ENCODE data around the gene ARVCF. TPM values are rescaled to one million over a fixed set of nuclear protein-coding genes. Genes with fewer than 3 reads are reported as not detected.

Gene ARVCF
- total and polyA plus RNA-seq, 9 of the 15 experiments (the other 6 are each of a cell fraction or from before 2014, with no cell fraction given), result 0.03 to 97.4 (median 15.6) TPM

DNA sequence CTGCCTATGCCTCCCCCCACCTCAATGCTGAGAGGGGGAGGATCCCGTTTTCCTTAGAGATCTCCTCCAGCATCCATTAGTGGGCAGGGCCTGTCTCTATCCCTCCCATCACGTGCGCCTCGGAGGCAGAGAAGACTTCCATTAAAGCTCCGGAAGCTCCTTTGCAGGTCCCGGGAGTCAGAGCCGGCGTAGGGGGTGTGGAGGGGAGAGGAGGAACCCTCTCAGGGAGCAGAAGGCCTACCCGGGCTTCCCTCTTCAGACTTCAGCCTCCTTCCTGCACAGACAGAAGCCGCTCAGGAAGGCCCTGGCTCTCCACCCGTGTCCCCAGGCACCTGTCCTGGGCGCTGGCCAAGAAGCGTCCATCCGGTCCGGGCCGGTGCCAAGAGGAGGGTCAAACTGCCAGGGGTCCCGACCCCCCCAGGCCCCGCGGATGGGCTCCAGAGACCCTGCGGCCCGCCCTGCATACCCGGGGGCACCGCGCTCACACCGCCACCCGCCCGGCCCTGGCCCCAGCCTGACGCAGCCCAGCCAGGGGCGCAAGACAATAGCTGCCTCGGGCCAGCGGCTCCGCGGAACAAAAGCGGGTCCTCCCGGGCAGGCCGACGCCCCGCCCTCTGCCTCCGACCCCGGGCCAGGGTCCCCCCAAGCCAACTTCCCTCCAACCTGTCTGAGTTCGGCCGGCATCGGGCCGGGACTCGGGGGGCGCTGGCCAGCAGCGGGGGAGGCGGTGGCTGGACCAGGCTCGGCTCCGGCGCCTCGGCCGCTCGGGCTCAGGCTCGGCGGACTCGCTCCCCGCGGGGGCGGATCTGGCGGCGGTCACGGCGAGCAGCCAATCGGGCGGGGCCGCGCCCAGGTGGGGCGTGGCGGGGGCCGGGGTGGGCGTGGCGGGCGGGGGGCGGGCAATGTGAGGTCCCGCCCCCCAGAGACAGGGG lies 29.9 kb downstream of the ARVCF start (continued):
- TF ChIP-seq, protein P1, sequence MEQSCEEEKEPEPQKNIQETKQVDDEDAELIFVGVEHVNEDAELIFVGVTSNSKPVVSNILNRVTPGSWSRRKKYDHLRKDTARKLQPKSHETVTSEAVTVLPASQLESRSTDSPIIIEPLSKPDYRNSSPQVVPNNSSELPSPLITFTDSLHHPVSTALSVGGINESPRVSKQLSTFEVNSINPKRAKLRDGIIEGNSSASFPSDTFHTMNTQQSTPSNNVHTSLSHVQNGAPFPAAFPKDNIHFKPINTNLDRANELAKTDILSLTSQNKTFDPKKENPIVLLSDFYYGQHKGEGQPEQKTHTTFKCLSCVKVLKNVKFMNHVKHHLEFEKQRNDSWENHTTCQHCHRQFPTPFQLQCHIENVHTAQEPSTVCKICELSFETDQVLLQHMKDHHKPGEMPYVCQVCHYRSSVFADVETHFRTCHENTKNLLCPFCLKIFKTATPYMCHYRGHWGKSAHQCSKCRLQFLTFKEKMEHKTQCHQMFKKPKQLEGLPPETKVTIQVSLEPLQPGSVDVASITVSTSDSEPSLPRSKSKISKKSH (CRISPR knock-in tag; IDR thresholded peaks at IDR 0.05), result 0 out of 2 replicates have a peak, but pooled peaks have one; percentile 56
- peak; percentile 91 for TF ChIP-seq MTA3 (IDR thresholded peaks at IDR 0.05; ENCODE audit: borderline replicate concordance)
- no peak for TF ChIP-seq RBM39 (optimal IDR thresholded peaks at IDR 0.05; ENCODE audit: low read depth, low read length)
- TF ChIP-seq, protein P2, sequence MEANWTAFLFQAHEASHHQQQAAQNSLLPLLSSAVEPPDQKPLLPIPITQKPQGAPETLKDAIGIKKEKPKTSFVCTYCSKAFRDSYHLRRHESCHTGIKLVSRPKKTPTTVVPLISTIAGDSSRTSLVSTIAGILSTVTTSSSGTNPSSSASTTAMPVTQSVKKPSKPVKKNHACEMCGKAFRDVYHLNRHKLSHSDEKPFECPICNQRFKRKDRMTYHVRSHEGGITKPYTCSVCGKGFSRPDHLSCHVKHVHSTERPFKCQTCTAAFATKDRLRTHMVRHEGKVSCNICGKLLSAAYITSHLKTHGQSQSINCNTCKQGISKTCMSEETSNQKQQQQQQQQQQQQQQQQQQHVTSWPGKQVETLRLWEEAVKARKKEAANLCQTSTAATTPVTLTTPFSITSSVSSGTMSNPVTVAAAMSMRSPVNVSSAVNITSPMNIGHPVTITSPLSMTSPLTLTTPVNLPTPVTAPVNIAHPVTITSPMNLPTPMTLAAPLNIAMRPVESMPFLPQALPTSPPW (CRISPR knock-in tag; IDR thresholded peaks at IDR 0.05), result peak; percentile 93
- TF ChIP-seq SMAD3 (CRISPR knock-in tag; conservative IDR thresholded peaks at IDR 0.05), result no peak
- TF ChIP-seq POLR3A (IDR thresholded peaks at IDR 0.05; ENCODE audit: borderline replicate concordance, extremely low read depth, insufficient read depth, insufficient read length), result no peak
- no peak for TF ChIP-seq ZNF780A (CRISPR knock-in tag; IDR thresholded peaks at IDR 0.05)
- TF ChIP-seq SAFB (IDR thresholded peaks at IDR 0.05; ENCODE audit: borderline replicate concordance, low read depth, low read length), result no peak
- no peak; the same call in 1 of the 2 replicates for TF ChIP-seq ATF1 (CRISPR knock-in tag; IDR thresholded peaks at IDR 0.05)
- peak; percentile 78 for TF ChIP-seq ATF1 (tag; IDR thresholded peaks at IDR 0.05)
- TF ChIP-seq, protein P3, sequence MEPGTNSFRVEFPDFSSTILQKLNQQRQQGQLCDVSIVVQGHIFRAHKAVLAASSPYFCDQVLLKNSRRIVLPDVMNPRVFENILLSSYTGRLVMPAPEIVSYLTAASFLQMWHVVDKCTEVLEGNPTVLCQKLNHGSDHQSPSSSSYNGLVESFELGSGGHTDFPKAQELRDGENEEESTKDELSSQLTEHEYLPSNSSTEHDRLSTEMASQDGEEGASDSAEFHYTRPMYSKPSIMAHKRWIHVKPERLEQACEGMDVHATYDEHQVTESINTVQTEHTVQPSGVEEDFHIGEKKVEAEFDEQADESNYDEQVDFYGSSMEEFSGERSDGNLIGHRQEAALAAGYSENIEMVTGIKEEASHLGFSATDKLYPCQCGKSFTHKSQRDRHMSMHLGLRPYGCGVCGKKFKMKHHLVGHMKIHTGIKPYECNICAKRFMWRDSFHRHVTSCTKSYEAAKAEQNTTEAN (CRISPR knock-in tag; IDR thresholded peaks at IDR 0.05), result no peak
- TF ChIP-seq NCOR1 (IDR thresholded peaks at IDR 0.05), result no peak
- TF ChIP-seq ZC3H8 (IDR thresholded peaks at IDR 0.05), result no peak
- TF ChIP-seq SMARCE1 (IDR thresholded peaks at IDR 0.05), result no peak; the same call in 1 of the 2 replicates
- no peak for TF ChIP-seq NCOA4 (IDR thresholded peaks at IDR 0.05; ENCODE audit: partially characterized antibody)
- TF ChIP-seq, protein P4, sequence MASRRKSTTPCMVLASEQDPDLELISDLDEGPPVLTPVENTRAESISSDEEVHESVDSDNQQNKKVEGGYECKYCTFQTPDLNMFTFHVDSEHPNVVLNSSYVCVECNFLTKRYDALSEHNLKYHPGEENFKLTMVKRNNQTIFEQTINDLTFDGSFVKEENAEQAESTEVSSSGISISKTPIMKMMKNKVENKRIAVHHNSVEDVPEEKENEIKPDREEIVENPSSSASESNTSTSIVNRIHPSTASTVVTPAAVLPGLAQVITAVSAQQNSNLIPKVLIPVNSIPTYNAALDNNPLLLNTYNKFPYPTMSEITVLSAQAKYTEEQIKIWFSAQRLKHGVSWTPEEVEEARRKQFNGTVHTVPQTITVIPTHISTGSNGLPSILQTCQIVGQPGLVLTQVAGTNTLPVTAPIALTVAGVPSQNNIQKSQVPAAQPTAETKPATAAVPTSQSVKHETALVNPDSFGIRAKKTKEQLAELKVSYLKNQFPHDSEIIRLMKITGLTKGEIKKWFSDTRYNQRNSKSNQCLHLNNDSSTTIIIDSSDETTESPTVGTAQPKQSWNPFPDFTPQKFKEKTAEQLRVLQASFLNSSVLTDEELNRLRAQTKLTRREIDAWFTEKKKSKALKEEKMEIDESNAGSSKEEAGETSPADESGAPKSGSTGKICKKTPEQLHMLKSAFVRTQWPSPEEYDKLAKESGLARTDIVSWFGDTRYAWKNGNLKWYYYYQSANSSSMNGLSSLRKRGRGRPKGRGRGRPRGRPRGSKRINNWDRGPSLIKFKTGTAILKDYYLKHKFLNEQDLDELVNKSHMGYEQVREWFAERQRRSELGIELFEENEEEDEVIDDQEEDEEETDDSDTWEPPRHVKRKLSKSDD (conservative IDR thresholded peaks at IDR 0.05; ENCODE audit: low read length), result peak; percentile 90
- TF ChIP-seq, protein P5, sequence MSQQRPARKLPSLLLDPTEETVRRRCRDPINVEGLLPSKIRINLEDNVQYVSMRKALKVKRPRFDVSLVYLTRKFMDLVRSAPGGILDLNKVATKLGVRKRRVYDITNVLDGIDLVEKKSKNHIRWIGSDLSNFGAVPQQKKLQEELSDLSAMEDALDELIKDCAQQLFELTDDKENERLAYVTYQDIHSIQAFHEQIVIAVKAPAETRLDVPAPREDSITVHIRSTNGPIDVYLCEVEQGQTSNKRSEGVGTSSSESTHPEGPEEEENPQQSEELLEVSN (IDR thresholded peaks at IDR 0.05; ENCODE audit: borderline replicate concordance in 1 of 2, extremely low read depth in 1 of 2, insufficient read depth in 1 of 2, insufficient read length in 1 of 2, low read depth in 1 of 2, low read length in 1 of 2, poor library complexity in 1 of 2, severe bottlenecking in 1 of 2), result peak; percentile 18 to 67
- no peak; the same call in 1 of the 2 replicates for TF ChIP-seq GTF2A2 (tag; IDR thresholded peaks at IDR 0.05)
- TF ChIP-seq ZNF311 (CRISPR knock-in tag; IDR thresholded peaks at IDR 0.05), result no peak
- no peak for TF ChIP-seq MCM2 (IDR thresholded peaks at IDR 0.05; ENCODE audit: low read depth)

Measured in K562 (cell line).